DMS53 treated with DMSO at 0.1 percent for 48 hours (cell line): Measurements from ENCODE around the gene CASP10.

Experiments
- DNase-seq: peaks from one replicate; lab custom pipeline; 2025; ENCODE audit not compliant: unreplicated experiment; lab: John Stamatoyannopoulos, UW

CASP10 gene

DNA sequence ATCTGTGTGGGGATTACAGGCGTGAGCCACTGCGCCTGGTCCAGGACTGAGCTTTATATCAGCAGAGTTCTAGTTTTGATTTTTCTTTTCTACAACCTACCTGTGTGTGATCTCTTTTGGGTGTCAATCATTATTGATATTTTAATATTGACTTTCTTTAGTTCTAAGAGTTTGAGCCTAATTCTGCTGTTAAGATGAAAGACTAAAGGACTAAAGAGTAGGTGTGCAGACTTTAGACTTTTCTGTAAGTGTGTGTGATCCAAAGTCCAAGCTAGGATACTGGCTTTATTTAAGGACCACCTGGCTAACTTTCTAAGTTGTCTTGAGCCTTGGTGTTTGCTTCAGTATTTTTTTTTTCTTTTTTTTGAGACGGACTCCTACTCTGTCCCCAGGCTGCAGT lies 12.4 kb downstream of the CASP10 start:
- no peak for DNase-seq

DNA sequence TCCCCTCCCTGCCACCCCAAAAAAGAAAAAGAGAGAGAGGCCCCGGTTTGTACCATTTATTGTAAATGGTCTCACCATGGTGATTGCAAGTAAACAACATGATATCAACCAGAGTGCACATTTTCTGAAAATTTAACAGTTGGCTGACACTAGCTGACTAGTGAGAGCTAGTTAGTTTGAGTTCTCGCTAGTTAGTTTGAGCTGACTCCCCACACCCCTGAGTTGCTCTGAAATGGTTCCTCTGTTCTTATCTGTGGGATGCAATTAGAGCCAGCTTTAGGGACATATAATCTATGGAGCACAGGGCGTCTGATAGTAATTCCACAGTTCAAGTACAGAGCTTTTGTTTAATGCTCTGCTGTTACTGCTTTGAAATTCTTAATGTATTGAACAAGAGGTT lies 13.1 kb downstream of the CASP10 start:
- DNase-seq: no peak

DNA sequence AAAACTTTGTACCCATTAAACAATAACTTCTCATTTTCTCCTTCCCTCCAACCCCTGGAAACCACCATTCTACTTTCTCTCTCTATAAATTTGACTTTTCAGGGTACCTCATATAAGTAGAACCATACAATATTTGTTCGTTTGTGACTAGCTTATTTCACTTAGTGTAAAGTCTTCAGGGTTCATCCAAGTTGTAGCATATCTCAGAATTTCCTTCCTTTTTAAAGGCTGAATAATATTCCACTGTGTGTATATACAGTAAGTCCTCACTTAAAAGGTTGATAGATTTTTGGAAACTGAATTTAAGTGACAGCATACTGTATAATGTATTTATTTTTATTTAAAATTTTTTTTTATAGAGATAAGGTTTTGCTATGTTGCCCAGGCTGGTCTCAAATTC lies 13.9 kb downstream of the CASP10 start:
- no peak for DNase-seq

DNA sequence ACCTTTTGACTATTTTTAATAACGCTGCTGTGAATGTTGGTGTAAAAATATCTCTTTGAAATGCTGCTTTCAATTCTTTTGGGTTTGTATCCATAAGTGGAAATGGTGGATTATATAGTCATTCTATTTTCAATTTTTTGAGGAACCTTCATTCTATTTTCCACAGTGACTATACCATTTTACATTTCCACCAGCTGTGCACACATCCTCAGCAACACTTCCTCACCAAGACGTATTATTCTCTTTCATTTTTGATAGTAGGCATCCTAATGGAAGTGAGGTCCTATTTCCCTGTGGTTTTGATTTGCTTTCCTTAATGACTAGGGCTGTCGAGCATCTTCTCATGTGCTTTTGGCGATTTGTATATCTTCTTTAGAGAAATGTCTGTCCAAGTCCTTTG lies 14.8 kb downstream of the CASP10 start:
- no peak for DNase-seq

DNA sequence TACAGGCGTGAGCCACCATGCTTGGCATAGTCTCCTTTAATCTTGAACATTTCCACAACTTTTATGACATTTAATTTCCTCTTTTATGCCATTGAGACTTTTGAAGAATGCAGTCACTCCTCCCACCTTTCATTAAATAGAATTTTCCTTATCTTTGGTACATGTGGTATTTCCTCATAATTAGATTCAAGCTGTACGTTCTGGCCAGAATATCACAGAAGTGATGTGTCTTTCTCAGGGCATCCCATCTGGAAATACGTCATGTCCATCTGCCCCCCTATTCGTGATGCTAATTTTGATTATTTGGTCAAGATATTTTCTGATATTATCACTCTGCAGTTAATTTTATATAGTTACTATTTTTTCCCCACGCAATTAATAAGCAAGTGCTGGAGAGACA lies 16.9 kb downstream of the CASP10 start:
- no peak for DNase-seq

DNA sequence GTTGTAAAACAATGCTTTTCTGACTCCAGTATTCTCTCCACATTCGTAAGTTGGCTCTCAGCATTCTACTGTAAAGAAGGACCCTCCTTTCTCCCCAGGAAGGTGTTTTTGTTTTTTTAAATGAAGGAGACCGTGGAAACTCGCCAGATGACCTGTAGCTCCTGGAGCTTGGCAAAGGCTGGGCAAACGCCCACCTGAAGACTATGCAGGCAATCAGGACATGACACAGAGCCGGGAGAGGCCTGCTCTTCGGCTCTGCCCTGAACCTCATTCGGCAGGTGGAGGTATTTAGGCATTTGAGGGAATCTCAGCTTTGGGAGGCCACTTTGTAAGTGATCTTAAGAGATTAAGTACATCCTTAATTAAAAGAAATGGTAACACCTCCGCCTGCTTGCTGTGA lies 17.4 kb downstream of the CASP10 start:
- no peak for DNase-seq

DNA sequence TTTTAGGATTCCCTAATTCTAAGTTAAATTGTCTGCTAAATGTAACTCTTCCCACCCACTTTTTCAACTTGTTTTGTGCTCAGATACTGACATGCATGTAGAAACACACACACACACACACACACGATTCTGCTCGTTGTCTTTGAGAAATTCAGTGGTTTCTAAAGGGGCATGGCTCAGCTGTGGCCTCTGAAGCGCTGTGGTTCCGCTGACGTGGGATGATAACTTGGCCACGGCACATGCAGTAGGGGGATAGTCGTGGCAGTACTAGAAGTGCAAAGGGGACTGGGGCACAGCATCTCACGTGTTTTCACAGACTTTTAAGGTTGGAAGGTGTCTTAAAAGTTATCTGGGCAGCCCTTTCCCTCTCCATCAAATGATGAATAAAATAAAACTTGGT lies 18.4 kb downstream of the CASP10 start:
- no peak for DNase-seq

DNA sequence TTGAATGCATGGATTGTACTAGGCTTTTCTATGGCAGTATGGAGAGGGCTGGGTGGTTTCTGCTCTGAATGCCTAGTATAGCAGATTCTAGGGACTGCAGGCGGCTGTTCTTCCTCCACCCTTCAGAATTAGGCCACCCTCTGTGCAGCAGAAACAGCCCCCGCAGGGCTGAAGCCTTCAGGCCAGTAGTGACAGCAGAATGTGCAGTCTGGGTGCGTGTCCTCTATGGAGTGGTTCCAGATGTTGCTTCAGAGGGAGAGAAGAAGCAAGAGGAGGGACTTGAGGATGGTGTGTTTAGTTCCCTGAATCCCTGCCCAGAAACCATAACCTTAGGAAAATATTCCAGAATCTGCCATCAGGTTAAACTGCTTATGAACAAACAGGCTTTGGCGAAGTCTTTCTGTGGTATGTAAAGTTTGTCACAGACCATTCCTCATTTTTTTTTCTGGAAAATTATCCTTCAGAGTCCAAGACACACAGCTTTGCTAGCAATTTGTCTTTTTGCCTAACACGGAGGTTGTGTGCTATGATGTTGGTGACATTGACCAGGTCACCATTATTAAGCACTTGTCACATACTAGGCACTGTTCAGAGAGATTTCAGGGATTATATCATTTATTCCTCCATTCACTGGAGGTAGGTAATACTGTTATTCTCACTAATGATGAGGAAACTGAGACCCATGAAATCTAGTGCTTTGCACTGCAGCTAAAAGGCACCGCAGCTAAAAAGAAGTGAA lies 21.1 kb downstream of the CASP10 start:
- no peak for DNase-seq

DNA sequence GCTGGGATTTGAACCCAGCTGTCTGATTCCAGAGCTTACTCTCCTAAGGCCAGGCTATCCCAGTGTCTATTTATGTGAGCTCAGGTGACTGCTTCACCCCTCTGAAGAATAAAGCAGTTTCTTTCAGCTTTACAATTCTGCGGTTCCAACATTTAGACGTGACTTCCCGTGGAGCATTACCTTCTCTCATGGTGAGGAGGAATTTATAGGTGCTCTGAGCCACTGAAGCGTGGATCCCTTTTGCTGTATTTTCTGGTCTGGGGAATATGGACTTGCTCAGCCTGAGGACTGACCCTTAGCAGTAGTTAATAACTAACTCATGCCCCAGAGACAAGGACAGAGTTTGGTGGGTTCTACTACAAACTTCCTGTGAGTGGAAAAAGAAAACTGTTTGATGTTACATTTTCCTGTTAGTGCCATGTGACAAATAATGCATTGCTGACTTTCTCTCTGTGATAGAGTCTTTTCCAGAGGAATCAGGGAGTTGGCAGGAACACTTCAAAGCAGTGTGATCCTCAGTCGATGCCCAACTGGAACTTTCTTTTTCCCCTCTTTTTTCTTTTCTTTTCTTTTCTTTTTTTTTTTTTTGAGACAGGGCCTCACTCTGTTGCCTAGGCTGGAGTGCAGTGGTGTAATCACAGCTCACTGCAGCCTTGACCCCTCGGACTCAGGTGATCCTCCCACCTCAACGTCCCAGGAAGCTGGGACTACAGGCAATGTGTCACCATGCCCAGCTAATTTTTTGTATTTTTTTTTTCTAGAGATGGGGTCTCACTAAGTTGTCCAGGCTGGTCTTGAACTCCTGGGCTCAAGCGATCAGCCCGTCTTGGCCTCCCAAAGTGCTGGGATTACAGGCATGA lies 21.9 kb downstream of the CASP10 start:
- no peak for DNase-seq

DNA sequence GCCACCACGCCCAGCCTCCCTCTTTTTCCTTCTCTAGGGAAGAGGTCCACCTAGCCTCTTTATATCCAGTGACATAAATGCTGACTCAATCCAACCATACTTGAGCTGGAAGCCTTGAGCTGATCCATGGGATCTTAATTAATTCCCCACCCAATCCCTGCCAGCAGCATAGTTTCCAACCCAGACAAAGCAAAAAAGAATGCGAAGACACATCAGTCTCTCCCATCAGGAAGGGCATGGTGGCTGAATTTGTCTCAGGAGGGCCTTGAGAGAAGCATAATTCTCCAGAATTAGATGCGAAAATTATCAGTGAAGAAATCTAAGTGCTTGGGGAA lies 22.5 kb downstream of the CASP10 start:
- no peak for DNase-seq

DNA sequence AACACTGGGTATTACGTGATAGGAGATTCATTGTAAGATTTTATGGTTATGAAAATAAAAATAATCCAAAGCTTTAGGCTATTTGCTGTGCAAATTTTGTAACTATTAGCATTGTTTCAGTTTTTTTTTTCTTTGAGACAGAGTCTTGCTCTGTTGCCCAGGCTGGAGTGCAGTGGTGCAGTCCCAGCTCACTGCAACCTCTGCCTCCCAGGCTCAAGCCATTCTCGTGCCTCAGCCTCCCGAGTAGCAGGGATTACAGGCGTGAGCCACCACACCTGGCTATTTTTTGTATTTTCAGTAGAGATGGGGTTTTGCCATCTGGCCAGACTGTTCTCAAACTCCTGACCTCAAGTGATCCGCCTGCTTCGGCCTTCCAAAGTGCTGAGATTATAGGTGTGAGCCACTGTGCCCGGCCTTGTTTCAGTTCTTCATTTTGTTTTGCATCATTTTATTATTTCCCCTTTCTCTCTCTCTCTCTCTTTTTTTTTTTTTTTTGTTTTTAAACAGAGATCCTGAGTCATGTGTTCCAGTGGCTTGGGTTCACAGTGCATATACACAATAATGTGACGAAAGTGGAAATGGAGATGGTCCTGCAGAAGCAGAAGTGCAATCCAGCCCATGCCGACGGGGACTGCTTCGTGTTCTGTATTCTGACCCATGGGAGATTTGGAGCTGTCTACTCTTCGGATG lies 25.8 kb downstream of the CASP10 start:
- DNase-seq: no peak

DNA sequence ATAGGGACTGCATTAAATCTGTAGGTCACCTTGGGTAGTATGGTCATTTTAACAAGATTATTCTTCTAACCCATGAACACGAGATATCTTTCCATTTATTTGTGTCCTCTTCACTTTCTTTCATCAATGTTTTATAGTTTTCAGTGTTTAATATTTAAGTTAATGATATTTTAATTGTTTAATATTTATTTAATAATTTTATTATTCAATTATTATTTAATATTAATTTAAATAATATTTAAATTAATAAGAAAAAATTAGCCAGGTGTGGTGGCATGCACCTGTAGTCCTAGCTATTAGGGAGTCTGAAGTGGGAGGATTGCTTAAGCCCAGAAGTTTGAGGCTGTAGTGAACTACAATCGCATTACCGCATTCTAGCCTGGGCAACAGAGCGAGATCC lies 33.0 kb downstream of the CASP10 start:
- DNase-seq: no peak

DNA sequence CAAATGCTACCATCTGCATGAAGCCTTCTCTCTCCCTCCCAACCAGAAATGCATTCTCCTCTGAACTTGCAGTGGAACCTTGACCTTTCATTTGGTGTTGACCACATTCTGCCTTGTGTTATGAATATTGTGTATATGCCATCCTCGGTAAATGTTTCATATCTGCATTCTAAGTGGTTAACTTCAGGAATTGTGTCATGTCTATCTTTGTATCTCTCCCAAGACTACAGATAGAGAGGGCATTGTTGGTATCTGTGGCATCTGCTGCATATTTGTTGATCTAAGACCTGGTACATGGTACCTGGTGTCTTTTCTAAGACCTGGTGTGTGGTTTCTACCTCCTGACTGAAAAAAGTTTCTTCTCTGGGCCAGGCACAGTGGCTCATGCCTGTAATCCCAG lies 34.0 kb downstream of the CASP10 start:
- DNase-seq: no peak

DNA sequence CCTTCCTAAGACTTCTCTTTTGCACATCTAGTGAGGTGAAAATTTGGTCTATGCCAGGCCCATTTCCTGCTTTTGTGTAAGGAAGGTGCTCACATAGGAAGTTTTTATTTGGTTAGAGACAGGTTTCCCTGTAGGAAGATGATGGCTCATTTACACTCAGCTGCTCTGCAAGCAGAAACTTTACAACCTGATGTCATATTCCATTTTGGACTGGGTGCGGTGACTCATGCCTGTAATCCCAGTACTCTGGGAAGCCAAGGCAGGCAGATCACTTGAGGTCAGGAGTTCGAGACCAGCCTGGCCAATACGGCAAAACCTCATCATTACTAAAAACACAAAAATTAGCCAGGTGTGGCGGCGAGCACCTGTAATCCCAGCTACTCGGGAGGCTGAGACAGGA lies 35.8 kb downstream of the CASP10 start:
- peak; percentile 15 for DNase-seq

DNA sequence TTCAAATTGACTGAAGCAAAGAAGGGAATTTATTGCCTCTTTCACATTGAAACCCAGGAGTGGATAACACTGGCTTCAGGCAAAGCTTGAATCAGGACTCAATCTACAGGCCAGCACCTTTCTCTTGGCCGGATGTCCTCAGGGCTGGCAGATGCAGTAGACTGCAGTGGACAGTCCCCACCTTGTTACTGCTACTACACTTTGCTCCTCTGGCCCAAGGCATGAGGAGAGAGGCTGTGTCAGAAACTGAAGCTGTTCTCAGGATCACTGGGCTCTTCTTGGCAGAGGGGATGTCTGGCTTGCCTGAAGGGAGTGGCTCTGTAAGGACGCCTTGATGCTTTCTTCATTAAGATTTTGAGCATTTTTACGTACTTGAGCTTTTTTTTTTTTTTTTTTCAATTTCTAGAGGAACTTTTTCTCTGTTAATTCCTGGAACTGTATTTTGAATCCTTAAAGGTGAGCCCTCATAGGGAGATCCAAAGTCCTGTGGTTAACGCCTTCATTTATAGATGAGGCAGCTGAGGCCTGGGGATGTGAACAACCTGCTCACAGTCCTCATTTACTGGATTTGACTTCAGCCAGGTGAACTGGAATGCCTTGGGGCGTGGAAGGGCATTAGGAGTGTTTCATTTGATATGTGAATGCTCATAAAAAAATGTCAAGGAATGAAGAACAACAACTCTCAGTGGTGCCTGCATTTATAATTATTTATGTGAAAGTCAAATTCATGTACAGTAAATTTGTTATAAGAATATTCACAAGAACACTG lies 36.6 kb downstream of the CASP10 start:
- no peak for DNase-seq

DNA sequence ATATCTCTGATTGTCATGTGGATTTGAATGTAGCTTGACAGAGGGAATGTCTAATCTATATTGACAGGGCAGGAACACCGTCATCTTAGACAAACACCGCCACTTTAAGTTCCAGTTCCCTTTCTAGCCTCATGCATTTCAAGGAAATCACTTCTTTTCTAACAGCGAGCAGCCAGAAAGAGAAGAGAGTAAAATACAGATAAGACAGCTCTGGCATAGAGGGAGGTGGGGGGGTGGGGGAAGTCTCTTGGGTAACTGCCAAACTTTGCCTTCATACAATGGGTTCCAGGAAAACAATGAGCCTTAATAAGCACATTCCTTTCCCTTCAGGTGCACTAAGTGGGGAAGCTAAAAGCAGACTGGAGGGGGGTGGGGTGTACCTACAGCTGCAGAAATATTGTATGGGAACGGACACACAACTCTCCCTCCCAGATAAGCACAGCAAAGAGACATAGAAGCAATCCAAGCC lies 37.2 kb downstream of the CASP10 start:
- DNase-seq: no peak

DNA sequence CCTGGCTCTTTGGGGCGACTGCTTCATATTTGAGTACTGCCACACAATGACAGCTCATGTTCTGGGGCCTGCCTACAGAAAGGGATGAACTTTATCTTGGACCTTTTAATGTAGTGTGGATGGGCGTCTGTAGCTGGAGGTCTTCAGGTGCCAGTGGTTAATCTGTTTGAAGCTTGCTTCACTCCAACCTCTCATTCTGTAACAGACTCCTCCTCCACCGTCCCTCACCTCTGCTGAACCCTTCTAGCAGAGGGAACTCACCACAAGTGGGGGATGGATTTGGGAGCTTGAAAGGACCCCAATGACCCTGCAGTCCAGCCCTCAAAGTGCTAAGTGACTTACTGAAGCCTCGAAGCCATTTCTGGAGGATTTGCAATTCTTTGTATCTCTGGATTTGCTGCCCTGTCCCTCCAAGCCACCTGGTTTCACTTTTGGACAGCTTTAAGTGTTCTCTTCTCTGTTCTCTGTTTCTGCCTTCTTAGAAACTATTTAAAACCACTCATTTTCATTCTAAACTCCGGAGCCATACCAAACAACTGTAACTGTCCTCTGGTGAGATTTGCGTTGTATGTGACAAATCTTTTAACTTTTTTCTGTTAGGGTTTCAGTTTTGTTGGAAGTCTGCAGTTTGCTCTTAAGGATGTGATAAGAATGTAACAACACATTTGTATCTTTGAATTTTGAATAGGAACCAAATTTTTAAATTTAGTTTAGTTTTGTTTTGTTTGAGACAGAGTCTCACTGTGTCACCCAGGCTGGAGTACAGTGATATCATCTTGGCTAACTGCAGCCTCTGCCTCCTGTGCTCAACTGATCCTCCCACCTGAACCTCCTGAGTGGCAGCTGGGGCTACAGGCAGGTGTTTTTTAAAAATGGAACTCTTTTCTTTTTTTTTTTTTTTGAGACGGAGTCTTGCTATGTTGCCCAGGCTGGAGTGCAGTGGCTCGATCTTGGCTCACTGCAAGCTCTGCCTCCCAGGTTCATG lies 40.4 kb downstream of the CASP10 start:
- DNase-seq: no peak

DNA sequence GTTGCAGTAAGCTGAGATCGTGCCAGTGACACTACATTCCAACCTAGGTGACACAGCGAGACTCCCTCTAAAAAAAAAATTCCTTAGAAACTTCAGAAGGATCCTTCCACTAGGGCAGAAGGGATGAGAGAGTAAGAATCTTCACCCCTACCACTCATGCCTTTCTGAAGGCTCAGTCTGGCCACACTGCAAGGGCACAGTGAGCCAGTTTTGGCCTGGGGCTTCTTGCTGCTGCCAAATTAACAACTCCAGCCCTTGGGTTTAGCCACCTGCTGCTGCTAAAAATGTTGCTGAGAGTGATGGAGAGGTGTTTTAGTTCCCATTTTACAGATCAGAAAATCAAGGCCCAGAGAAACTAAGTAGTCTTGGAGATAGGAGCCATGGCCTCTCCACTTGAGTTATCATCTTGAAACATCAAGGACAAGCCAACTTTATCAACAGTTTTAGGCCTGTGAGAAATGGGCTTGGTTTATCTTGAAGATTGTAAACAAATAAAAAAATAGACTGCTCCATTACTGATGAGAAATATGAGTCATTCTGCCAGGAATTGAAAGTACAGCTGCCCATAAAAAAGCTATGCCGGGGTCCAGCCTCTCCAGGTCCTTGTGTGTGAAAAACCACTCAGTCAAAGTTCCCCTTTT lies 45.5 kb downstream of the CASP10 start:
- no peak for DNase-seq

DNA sequence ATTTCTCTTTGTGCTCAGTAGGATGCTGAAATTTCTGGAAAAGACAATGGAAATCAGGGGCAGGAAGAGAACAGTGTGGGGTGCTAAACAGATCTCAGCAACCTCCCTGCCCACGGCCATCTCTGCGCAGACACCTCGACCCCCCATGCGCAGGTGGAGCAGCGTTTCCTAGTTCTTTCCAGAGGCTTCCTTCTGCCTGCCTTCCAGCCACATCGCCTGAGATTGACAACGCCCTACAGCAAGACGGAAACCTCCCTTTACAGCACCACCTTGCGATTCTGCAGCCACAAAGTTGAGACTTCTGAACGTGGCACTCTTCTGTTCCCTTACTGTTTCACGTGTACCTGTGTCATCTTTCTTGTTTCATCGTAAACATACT lies 46.0 kb downstream of the CASP10 start:
- no peak for DNase-seq
